ENCODE measurements around the gene PRM3.

- no peak for TF ChIP-seq CTCF (IDR thresholded peaks at IDR 0.05)
- TF ChIP-seq ZFX (IDR thresholded peaks at IDR 0.05; ENCODE audit: borderline replicate concordance) = no peak
Observed at GRCh38 chr16:11253009-11253994, 20.1 kb downstream of the PRM3 start.

Data from 22Rv1 (cell line).